IMR-90 (cell line): ENCODE data around the gene PCCB.

Experiments used
- BHLHE40 ChIP-seq: fragments of 150-350 bp; IDR thresholded peaks from 2 replicates; pipeline ENCODE4 v1.6.1; 2016; ENCODE audit warnings: mild to moderate bottlenecking, low read depth, low read length
- CEBPB ChIP-seq: IDR thresholded peaks from 2 replicates; pipeline ENCODE4 v1.6.1; 2012; ENCODE audit warnings: low read depth, low read length, improper control_type of control experiment
- FOS ChIP-seq: fragments of 150-350 bp; IDR thresholded peaks from 2 replicates; pipeline ENCODE4 v1.6.1; 2016; ENCODE audit warnings: low read depth, low read length
- MAZ ChIP-seq: IDR thresholded peaks from 2 replicates; pipeline ENCODE4 v1.6.1; 2012; ENCODE audit warnings: low read depth, mild to moderate bottlenecking, low read length, improper control_type of control experiment, moderate library complexity, borderline replicate concordance
- MXI1 ChIP-seq: IDR thresholded peaks from 2 replicates; pipeline ENCODE4 v1.6.1; 2012; ENCODE audit warnings: low read depth, mild to moderate bottlenecking, low read length, moderate library complexity, borderline replicate concordance
- POLR2A ChIP-seq: IDR thresholded peaks from 2 replicates; pipeline ENCODE4 v1.6.1; 2012; ENCODE audit warnings: mild to moderate bottlenecking, low read depth, low read length
- RAD21 ChIP-seq: IDR thresholded peaks from 2 replicates; pipeline ENCODE4 v1.6.1; 2012; ENCODE audit warnings: low read length, improper control_type of control experiment
- RCOR1 ChIP-seq: IDR thresholded peaks from 2 replicates; pipeline ENCODE4 v1.6.1; 2012; ENCODE audit warnings: mild to moderate bottlenecking, low read length, improper control_type of control experiment; ENCODE audit not compliant: insufficient replicate concordance
- RFX5 ChIP-seq: IDR thresholded peaks from 2 replicates; pipeline ENCODE4 v1.8.0; 2012; ENCODE audit warnings: low read depth, mild to moderate bottlenecking, low read length, moderate library complexity
- TF ChIP-seq, protein P1 (sequence below): conservative IDR thresholded peaks from 2 replicates; pipeline ENCODE4 v1.5.1; 2012; ENCODE audit warnings: mild to moderate bottlenecking, low read depth, low read length, improper control_type of control experiment
- TF ChIP-seq, protein P2 (sequence below): fragments of 150-350 bp; IDR thresholded peaks from 2 replicates; pipeline ENCODE4 v1.6.1; 2016; ENCODE audit warnings: low read depth, mild to moderate bottlenecking, low read length, moderate library complexity, borderline replicate concordance

DNA sequence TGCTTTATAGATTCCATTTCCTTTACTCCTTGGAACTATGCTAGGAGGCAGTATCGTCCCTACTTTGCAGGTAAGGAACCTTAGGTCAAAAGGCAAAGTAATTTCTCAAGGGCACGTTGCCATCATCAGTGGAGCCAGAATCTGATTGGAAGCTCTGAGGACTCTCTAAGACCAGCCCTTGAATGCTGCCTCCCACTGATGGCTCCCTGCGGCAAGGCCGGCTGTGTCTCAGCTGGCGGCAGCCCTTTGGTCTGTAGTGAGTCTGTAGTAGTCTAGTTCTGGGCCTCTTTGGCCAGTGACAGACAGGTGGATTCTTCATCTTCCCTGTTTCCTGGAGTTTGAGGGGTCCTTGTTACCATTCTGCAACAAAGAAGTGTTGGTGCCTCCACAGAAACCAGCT is 76.2 kb downstream of the PCCB start:
- TF ChIP-seq FOS (no peak), MAZ (no peak), RAD21 (no peak), POLR2A (no peak), RCOR1 (no peak), RFX5 (no peak), CEBPB (no peak), MXI1 (no peak), BHLHE40 (no peak)
- TF ChIP-seq, protein P1, sequence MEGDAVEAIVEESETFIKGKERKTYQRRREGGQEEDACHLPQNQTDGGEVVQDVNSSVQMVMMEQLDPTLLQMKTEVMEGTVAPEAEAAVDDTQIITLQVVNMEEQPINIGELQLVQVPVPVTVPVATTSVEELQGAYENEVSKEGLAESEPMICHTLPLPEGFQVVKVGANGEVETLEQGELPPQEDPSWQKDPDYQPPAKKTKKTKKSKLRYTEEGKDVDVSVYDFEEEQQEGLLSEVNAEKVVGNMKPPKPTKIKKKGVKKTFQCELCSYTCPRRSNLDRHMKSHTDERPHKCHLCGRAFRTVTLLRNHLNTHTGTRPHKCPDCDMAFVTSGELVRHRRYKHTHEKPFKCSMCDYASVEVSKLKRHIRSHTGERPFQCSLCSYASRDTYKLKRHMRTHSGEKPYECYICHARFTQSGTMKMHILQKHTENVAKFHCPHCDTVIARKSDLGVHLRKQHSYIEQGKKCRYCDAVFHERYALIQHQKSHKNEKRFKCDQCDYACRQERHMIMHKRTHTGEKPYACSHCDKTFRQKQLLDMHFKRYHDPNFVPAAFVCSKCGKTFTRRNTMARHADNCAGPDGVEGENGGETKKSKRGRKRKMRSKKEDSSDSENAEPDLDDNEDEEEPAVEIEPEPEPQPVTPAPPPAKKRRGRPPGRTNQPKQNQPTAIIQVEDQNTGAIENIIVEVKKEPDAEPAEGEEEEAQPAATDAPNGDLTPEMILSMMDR, result no peak
- TF ChIP-seq, protein P2, sequence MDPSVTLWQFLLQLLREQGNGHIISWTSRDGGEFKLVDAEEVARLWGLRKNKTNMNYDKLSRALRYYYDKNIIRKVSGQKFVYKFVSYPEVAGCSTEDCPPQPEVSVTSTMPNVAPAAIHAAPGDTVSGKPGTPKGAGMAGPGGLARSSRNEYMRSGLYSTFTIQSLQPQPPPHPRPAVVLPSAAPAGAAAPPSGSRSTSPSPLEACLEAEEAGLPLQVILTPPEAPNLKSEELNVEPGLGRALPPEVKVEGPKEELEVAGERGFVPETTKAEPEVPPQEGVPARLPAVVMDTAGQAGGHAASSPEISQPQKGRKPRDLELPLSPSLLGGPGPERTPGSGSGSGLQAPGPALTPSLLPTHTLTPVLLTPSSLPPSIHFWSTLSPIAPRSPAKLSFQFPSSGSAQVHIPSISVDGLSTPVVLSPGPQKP, result no peak
